ENCODE measurements around the gene TBL1XR1. TPM values are rescaled to one million over a fixed set of nuclear protein-coding genes. Genes with fewer than 3 reads are reported as not detected.
A peak's percentile ranks its signal among the peaks of the same experiment; 100 is the strongest.
"Not testable (repeated sequence)": the region's sequence is repeated elsewhere in the genome, so short reads cannot be mapped to it uniquely, and the experiment has no call there.

Gene TBL1XR1
- total RNA-seq, 1 donor from 2014 or later: 153 TPM

- no peak overlapping the region for H3K4me3 Mint-ChIP-seq
- H3K27me3 Mint-ChIP-seq (ENCODE audit: low read depth): no peaks in the 10 kb centered on the region
- no peak overlapping the region for H3K27ac Mint-ChIP-seq (ENCODE audit: unreplicated experiment)
- H3K36me3 Mint-ChIP-seq (ENCODE audit: low read depth): peaks cover 9% of the 10 kb centered on the region
- peaks cover 3% of the 10 kb centered on the region for H3K9me3 Mint-ChIP-seq
- DNase-seq (ENCODE audit: low read depth, low spot score): no peak
- peaks cover 42% of the 10 kb centered on the region for H3K4me1 Mint-ChIP-seq
- TF ChIP-seq, protein P1, sequence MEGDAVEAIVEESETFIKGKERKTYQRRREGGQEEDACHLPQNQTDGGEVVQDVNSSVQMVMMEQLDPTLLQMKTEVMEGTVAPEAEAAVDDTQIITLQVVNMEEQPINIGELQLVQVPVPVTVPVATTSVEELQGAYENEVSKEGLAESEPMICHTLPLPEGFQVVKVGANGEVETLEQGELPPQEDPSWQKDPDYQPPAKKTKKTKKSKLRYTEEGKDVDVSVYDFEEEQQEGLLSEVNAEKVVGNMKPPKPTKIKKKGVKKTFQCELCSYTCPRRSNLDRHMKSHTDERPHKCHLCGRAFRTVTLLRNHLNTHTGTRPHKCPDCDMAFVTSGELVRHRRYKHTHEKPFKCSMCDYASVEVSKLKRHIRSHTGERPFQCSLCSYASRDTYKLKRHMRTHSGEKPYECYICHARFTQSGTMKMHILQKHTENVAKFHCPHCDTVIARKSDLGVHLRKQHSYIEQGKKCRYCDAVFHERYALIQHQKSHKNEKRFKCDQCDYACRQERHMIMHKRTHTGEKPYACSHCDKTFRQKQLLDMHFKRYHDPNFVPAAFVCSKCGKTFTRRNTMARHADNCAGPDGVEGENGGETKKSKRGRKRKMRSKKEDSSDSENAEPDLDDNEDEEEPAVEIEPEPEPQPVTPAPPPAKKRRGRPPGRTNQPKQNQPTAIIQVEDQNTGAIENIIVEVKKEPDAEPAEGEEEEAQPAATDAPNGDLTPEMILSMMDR (conservative IDR thresholded peaks at IDR 0.05): no peak
Observed at GRCh38 chr3:177177749-177178221, 19.5 kb downstream of the TBL1XR1 start.

GRCh38 chr3:177174607-177175170, 22.6 kb downstream of the TBL1XR1 start:
- peaks cover 13% of the 10 kb centered on the region for H3K36me3 Mint-ChIP-seq (ENCODE audit: low read depth)
- H3K9me3 Mint-ChIP-seq: peaks cover 3% of the 10 kb centered on the region
- H3K27me3 Mint-ChIP-seq (ENCODE audit: low read depth): no peaks in the 10 kb centered on the region
- no peak for DNase-seq (ENCODE audit: low read depth, low spot score)
- H3K4me1 Mint-ChIP-seq: peaks cover 38% of the 10 kb centered on the region
- H3K27ac Mint-ChIP-seq (ENCODE audit: unreplicated experiment): peak overlapping the region; percentile 70
- TF ChIP-seq, protein P1 (conservative IDR thresholded peaks at IDR 0.05): no peak
- no peak overlapping the region for H3K4me3 Mint-ChIP-seq

DNA sequence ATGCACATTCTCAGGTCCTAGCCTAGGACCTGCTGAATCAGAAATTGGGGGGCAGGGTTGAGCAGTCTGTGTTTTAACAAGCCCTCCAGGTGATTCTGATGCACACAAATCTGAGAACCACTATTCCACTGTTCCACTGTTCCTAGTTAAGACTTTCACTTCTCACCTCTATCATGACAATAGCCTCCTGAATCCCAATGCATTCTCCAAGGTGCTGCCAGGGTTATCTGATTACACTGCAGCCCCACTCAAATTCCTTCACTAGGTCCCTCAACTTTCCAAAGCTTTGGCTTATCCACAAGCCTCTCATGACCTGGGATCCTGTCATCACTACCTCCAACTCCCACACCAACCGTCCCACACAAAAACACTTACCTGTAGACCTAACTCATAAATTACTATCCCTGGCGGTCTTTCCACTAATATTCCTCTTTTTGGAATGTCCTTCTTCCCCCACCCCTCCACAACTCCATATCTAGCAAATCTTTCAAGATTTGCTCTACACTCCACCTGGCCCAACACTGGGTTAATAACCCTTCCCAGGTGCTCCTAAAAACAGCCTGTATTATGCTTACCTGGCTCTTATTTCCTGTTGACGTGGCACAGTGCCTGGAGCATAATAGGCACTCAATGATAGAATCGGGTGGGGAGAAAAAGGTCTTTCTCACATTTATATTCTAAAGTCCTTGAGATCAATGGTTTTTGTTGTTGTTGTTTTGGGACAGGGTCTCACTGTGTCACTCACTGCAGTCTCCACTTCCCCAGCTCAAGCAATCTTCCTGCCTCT, 27.2 kb downstream of the TBL1XR1 start:
- H3K9me3 Mint-ChIP-seq: peaks cover 10% of the 10 kb centered on the region
- no peak for DNase-seq (ENCODE audit: low read depth, low spot score)
- peaks cover 19% of the 10 kb centered on the region for H3K36me3 Mint-ChIP-seq (ENCODE audit: low read depth)
- H3K27me3 Mint-ChIP-seq (ENCODE audit: low read depth): no peaks in the 10 kb centered on the region
- no peak overlapping the region for H3K27ac Mint-ChIP-seq (ENCODE audit: unreplicated experiment)
- peaks cover 42% of the 10 kb centered on the region for H3K4me1 Mint-ChIP-seq
- TF ChIP-seq, protein P1 (conservative IDR thresholded peaks at IDR 0.05): no peak
- H3K4me3 Mint-ChIP-seq: no peak overlapping the region

DNA sequence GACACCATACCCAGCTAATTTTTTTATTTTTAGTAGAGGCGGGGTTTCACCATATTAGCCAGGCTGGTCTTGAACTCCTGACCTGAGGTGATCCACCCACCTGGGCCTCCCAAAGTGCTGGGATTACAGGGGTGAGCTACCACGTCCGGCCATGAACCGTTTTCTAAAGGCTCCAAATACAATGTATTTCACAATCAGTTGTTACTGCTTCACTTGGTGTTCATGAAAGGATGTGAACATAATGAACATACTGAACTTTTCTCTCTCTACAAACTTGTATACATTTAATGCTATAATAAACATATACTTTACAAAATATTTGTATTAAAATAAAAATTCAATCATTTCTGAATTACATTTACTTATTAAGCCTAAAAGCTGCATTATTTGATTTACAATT, 28.9 kb downstream of the TBL1XR1 start:
- H3K4me3 Mint-ChIP-seq: no peak overlapping the region

GRCh38 chr3:177162742-177163141, 34.5 kb downstream of the TBL1XR1 start:
- TF ChIP-seq, protein P1 (conservative IDR thresholded peaks at IDR 0.05): no peak
- Mint-ChIP-seq H3K4me1 (peaks cover 27% of the 10 kb centered on the region), H3K27me3 (ENCODE audit: low read depth) (no peaks in the 10 kb centered on the region), H3K27ac (ENCODE audit: unreplicated experiment) (no peak overlapping the region), H3K4me3 (no peak overlapping the region), H3K9me3 (peaks cover 13% of the 10 kb centered on the region), H3K36me3 (ENCODE audit: low read depth) (peaks cover 25% of the 10 kb centered on the region)
- DNase-seq (ENCODE audit: low read depth, low spot score): no peak

More for the DNA sequence above, 28.9 kb downstream of the TBL1XR1 start:
- Mint-ChIP-seq H3K27me3 (ENCODE audit: low read depth) (no peaks in the 10 kb centered on the region), H3K9me3 (peaks cover 13% of the 10 kb centered on the region), H3K27ac (ENCODE audit: unreplicated experiment) (no peak overlapping the region), H3K4me1 (peaks cover 42% of the 10 kb centered on the region), H3K36me3 (ENCODE audit: low read depth) (peaks cover 26% of the 10 kb centered on the region)
- TF ChIP-seq, protein P1 (conservative IDR thresholded peaks at IDR 0.05): no peak
- DNase-seq (ENCODE audit: low read depth, low spot score): no peak

DNA sequence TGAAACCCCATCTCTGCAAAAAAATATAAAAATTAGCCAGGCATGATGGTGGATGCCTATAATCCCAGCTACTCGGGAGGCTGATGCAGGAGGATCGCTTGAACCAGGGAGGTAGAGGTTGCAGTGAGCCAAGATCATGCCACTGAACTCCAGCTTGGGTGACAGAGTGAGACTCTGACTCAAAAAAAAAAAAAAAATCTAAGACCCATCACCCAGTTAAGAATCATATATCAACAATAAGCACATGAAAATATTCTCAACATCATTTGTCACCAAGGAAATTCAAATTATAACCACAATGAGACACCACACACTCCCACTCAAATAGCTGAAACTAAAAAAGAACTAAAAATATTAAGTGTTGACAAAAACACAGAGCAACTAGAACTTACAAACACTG, 35.7 kb downstream of the TBL1XR1 start:
- peaks cover 25% of the 10 kb centered on the region for H3K36me3 Mint-ChIP-seq (ENCODE audit: low read depth)
- not testable (repeated sequence) for H3K27ac Mint-ChIP-seq (ENCODE audit: unreplicated experiment); H3K27me3 Mint-ChIP-seq (ENCODE audit: low read depth); H3K4me3 Mint-ChIP-seq; H3K9me3 Mint-ChIP-seq; DNase-seq (ENCODE audit: low read depth, low spot score)
- peaks cover 23% of the 10 kb centered on the region for H3K4me1 Mint-ChIP-seq

Measured in neural crest cell (in vitro differentiated cells).